ENCODE results near the gene GSTCD.
A peak's percentile ranks its signal among the peaks of the same experiment; 100 is the strongest.
"Not testable (repeated sequence)": the region's sequence is repeated elsewhere in the genome, so short reads cannot be mapped to it uniquely, and the experiment has no call there.

GSTCD gene

GRCh38 chr4:105770524-105770923 is 61.9 kb downstream of the GSTCD start:
- POLR2A ChIA-PET; H3K36me3 ChIP-seq (ENCODE audit: control insufficient read depth in 4 of 4, insufficient read depth in 4 of 4, low read length in 3 of 4); DNase-seq; H3K27me3 ChIP-seq (replicated peaks in 2 of 5; ENCODE audit: control insufficient read depth in 4 of 5, insufficient read depth in 5 of 5, low read length in 4 of 5); H3K27ac ChIP-seq (ENCODE audit: insufficient read depth in 1 of 2, low read depth in 1 of 2, low read length in 2 of 2, poor library complexity in 1 of 2, severe bottlenecking in 2 of 2); H3K4me3 ChIP-seq (ENCODE audit: control insufficient read depth in 1 of 7, extremely low read depth in 1 of 7, insufficient read depth in 4 of 7, low read depth in 2 of 7, low read length in 6 of 7); H3K4me1 ChIP-seq (ENCODE audit: control extremely low read depth in 1 of 4, control insufficient read depth in 4 of 4, insufficient read depth in 4 of 4, low read length in 3 of 4); CTCF ChIA-PET; H3K9me3 ChIP-seq (ENCODE audit: control extremely low read depth in 1 of 5, control insufficient read depth in 4 of 5, insufficient read depth in 2 of 5, low read depth in 1 of 5, low read length in 4 of 5): not testable (repeated sequence)

DNA sequence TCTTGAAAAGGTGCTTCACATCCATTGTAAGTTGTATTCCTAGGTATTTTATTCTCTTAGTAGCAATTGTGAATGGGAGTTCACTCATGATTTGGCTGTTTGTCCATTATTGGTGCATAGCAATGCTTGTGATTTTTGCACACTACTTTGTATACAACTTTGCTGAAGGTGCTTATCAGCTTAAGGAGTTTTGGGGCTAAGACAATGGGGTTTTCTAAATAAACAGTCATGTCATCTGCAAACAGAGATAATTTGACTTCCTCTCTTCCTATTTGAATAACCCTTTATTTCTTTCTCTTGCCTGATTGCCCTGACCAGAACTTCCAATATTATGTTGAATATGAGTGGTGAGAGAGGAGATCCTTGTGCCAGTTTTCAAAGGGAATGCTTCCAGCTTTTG is 63.5 kb downstream of the GSTCD start:
- CTCF ChIA-PET, POLR2A ChIA-PET: not testable (repeated sequence)

GRCh38 chr4:105775760-105776415 is 67.3 kb downstream of the GSTCD start:
- H3K9me3 ChIP-seq (ENCODE audit: control extremely low read depth in 1 of 5, control insufficient read depth in 4 of 5, insufficient read depth in 2 of 5, low read depth in 1 of 5, low read length in 4 of 5); POLR2A ChIA-PET; H3K4me1 ChIP-seq (ENCODE audit: control extremely low read depth in 1 of 4, control insufficient read depth in 4 of 4, insufficient read depth in 4 of 4, low read length in 3 of 4); H3K4me3 ChIP-seq (ENCODE audit: control insufficient read depth in 1 of 7, extremely low read depth in 1 of 7, insufficient read depth in 4 of 7, low read depth in 2 of 7, low read length in 6 of 7); H3K27me3 ChIP-seq (replicated peaks in 2 of 5; ENCODE audit: control insufficient read depth in 4 of 5, insufficient read depth in 5 of 5, low read length in 4 of 5); CTCF ChIA-PET; DNase-seq; H3K27ac ChIP-seq (ENCODE audit: insufficient read depth in 1 of 2, low read depth in 1 of 2, low read length in 2 of 2, poor library complexity in 1 of 2, severe bottlenecking in 2 of 2): not testable (repeated sequence)
- H3K36me3 ChIP-seq (ENCODE audit: control insufficient read depth in 4 of 4, insufficient read depth in 4 of 4, low read length in 3 of 4), result peaks cover 0 to 11% (median 0%) of the 10 kb centered on the region in 4 experiments
- WGBS (ENCODE audit: insufficient coverage), result 98% methylated on average over 7 of the region's 9 CpGs

More for the DNA sequence above, 63.5 kb downstream of the GSTCD start:
- not testable (repeated sequence) for H3K27me3 ChIP-seq (replicated peaks in 2 of 5; ENCODE audit: control insufficient read depth in 4 of 5, insufficient read depth in 5 of 5, low read length in 4 of 5); H3K27ac ChIP-seq (ENCODE audit: insufficient read depth in 1 of 2, low read depth in 1 of 2, low read length in 2 of 2, poor library complexity in 1 of 2, severe bottlenecking in 2 of 2); H3K4me1 ChIP-seq (ENCODE audit: control extremely low read depth in 1 of 4, control insufficient read depth in 4 of 4, insufficient read depth in 4 of 4, low read length in 3 of 4); H3K9me3 ChIP-seq (ENCODE audit: control extremely low read depth in 1 of 5, control insufficient read depth in 4 of 5, insufficient read depth in 2 of 5, low read depth in 1 of 5, low read length in 4 of 5); H3K4me3 ChIP-seq (ENCODE audit: control insufficient read depth in 1 of 7, extremely low read depth in 1 of 7, insufficient read depth in 4 of 7, low read depth in 2 of 7, low read length in 6 of 7)
- peaks cover 0 to 11% (median under 1%) of the 10 kb centered on the region in 4 experiments for H3K36me3 ChIP-seq (ENCODE audit: control insufficient read depth in 4 of 4, insufficient read depth in 4 of 4, low read length in 3 of 4)
- peak in 1 of 3 donors; percentile 3 for DNase-seq

DNA sequence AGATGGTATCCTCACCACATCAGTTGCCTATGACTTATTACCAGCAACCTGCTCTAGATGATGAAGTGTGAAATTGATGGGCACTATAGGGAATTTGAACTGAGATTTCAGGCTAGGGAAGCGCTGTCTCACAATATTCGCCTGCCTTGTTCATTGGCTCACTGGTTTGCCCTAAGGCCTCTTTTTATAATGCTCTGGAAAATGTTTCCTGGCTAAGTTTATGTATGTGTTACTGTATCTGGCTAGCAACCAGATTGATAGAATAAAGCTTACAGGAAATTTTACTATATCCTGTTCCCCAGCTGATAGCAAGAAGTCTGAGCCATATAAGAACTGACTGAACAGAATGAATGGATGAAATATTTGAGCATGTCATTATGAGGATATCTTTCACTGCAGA is 71.6 kb downstream of the GSTCD start:
- CTCF ChIA-PET, result no interaction called here
- Histone ChIP-seq H3K27me3 (replicated peaks in 2 of 5; ENCODE audit: control insufficient read depth in 4 of 5, insufficient read depth in 5 of 5, low read length in 4 of 5) (no peaks in the 10 kb centered on the region), H3K9me3 (ENCODE audit: control extremely low read depth in 1 of 5, control insufficient read depth in 4 of 5, insufficient read depth in 2 of 5, low read depth in 1 of 5, low read length in 4 of 5) (peaks cover 0 to 3% (median 0%) of the 10 kb centered on the region in 5 experiments), H3K36me3 (ENCODE audit: control insufficient read depth in 4 of 4, insufficient read depth in 4 of 4, low read length in 3 of 4) (peaks cover 0 to 11% (median 0%) of the 10 kb centered on the region in 4 experiments), H3K27ac (ENCODE audit: insufficient read depth in 1 of 2, low read depth in 1 of 2, low read length in 2 of 2, poor library complexity in 1 of 2, severe bottlenecking in 2 of 2) (no peak overlapping the region), H3K4me3 (ENCODE audit: control insufficient read depth in 1 of 7, extremely low read depth in 1 of 7, insufficient read depth in 4 of 7, low read depth in 2 of 7, low read length in 6 of 7) (no peak overlapping the region), H3K4me1 (ENCODE audit: control extremely low read depth in 1 of 4, control insufficient read depth in 4 of 4, insufficient read depth in 4 of 4, low read length in 3 of 4) (no peaks in the 10 kb centered on the region)
- DNase-seq, result no peak
- POLR2A ChIA-PET, result no interaction called here
- no CpG with 5 or more reads among the region's 2 CpGs for WGBS (ENCODE audit: insufficient coverage)

DNA sequence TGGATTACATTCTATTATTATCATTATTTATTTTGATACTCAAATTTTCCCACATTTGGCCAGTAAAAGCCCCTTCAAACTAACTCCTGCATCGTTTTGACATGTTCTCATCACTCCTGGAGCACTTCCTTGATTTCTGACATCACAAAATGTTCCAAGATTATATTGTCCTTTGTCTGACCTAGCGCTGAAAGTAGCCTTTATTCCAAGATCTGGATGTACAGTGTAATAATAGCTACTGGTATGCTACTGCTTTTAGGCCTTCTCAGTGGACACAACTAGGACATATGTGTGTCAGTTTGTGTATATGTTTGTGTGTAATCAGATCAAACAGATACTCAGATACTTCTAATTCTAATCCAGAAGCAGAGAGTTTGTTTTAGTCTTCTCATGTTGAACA is 76.2 kb downstream of the GSTCD start:
- POLR2A ChIA-PET, result no interaction called here
- H3K4me3 ChIP-seq (ENCODE audit: control insufficient read depth in 1 of 7, extremely low read depth in 1 of 7, insufficient read depth in 4 of 7, low read depth in 2 of 7, low read length in 6 of 7), result no peak overlapping the region
- H3K27me3 ChIP-seq (replicated peaks in 2 of 5; ENCODE audit: control insufficient read depth in 4 of 5, insufficient read depth in 5 of 5, low read length in 4 of 5), result no peaks in the 10 kb centered on the region
- no peaks in the 10 kb centered on the region for H3K36me3 ChIP-seq (ENCODE audit: control insufficient read depth in 4 of 4, insufficient read depth in 4 of 4, low read length in 3 of 4)
- H3K4me1 ChIP-seq (ENCODE audit: control extremely low read depth in 1 of 4, control insufficient read depth in 4 of 4, insufficient read depth in 4 of 4, low read length in 3 of 4), result no peaks in the 10 kb centered on the region
- no peak for DNase-seq
- no peak overlapping the region for H3K27ac ChIP-seq (ENCODE audit: insufficient read depth in 1 of 2, low read depth in 1 of 2, low read length in 2 of 2, poor library complexity in 1 of 2, severe bottlenecking in 2 of 2)
- WGBS (ENCODE audit: insufficient coverage), result 100% methylated on average over 2 of the region's 2 CpGs
- no peaks in the 10 kb centered on the region for H3K9me3 ChIP-seq (ENCODE audit: control extremely low read depth in 1 of 5, control insufficient read depth in 4 of 5, insufficient read depth in 2 of 5, low read depth in 1 of 5, low read length in 4 of 5)
- CTCF ChIA-PET, result interaction anchor here (1.6 kb wide), 1 partner anchor 12 kb away, joined by 3 read pairs; no protein-coding TSS in a partner anchor

- Histone ChIP-seq H3K36me3 (ENCODE audit: control insufficient read depth in 4 of 4, insufficient read depth in 4 of 4, low read length in 3 of 4) (no peaks in the 10 kb centered on the region), H3K9me3 (ENCODE audit: control extremely low read depth in 1 of 5, control insufficient read depth in 4 of 5, insufficient read depth in 2 of 5, low read depth in 1 of 5, low read length in 4 of 5) (no peaks in the 10 kb centered on the region), H3K27me3 (replicated peaks in 2 of 5; ENCODE audit: control insufficient read depth in 4 of 5, insufficient read depth in 5 of 5, low read length in 4 of 5) (no peaks in the 10 kb centered on the region), H3K27ac (ENCODE audit: insufficient read depth in 1 of 2, low read depth in 1 of 2, low read length in 2 of 2, poor library complexity in 1 of 2, severe bottlenecking in 2 of 2) (no peak overlapping the region), H3K4me1 (ENCODE audit: control extremely low read depth in 1 of 4, control insufficient read depth in 4 of 4, insufficient read depth in 4 of 4, low read length in 3 of 4) (no peaks in the 10 kb centered on the region), H3K4me3 (ENCODE audit: control insufficient read depth in 1 of 7, extremely low read depth in 1 of 7, insufficient read depth in 4 of 7, low read depth in 2 of 7, low read length in 6 of 7) (no peak overlapping the region)
- ChIA-PET CTCF (no interaction called here), POLR2A (no interaction called here)
- DNase-seq, result no peak
Observed at GRCh38 chr4:105785792-105786191, 77.2 kb downstream of the GSTCD start.

DNA sequence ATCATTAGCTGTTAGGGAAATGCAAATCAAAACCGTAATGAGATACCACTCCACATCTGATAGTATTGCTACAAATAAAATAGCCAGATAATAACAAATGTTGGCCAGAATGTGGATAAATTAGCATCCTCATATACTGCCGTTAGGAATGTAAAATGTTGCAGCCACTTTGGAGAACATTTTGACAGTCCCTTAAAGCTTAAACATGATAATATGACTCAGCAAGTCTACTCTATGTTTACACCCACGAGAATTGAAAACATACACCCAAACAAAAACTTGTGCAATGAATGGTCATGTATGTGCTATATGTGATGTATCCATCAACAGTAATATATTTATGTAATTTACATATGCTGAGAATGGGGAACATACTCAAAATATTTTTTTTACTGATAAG is 78.2 kb downstream of the GSTCD start:
- ChIA-PET POLR2A (no interaction called here), CTCF (no interaction called here)
- Histone ChIP-seq H3K27ac (ENCODE audit: insufficient read depth in 1 of 2, low read depth in 1 of 2, low read length in 2 of 2, poor library complexity in 1 of 2, severe bottlenecking in 2 of 2) (no peak overlapping the region), H3K27me3 (replicated peaks in 2 of 5; ENCODE audit: control insufficient read depth in 4 of 5, insufficient read depth in 5 of 5, low read length in 4 of 5) (no peaks in the 10 kb centered on the region), H3K9me3 (ENCODE audit: control extremely low read depth in 1 of 5, control insufficient read depth in 4 of 5, insufficient read depth in 2 of 5, low read depth in 1 of 5, low read length in 4 of 5) (no peaks in the 10 kb centered on the region), H3K4me1 (ENCODE audit: control extremely low read depth in 1 of 4, control insufficient read depth in 4 of 4, insufficient read depth in 4 of 4, low read length in 3 of 4) (no peaks in the 10 kb centered on the region), H3K36me3 (ENCODE audit: control insufficient read depth in 4 of 4, insufficient read depth in 4 of 4, low read length in 3 of 4) (no peaks in the 10 kb centered on the region), H3K4me3 (ENCODE audit: control insufficient read depth in 1 of 7, extremely low read depth in 1 of 7, insufficient read depth in 4 of 7, low read depth in 2 of 7, low read length in 6 of 7) (no peak overlapping the region)
- no peak for DNase-seq
- WGBS (ENCODE audit: insufficient coverage), result no CpG with 5 or more reads among the region's 3 CpGs
